Measurements from ENCODE around the gene SLC43A2.

Gene SLC43A2

GRCh38 chr17:1590029-1590746 lies 38.4 kb downstream of the SLC43A2 start (continued):
- no peak for TF ChIP-seq ZNF280D (tag by site-specific recombination; IDR thresholded peaks at IDR 0.05)
- no peak for TF ChIP-seq IKZF3 (tag by site-specific recombination; IDR thresholded peaks at IDR 0.05)
- TF ChIP-seq ZNF121 (tag by site-specific recombination; IDR thresholded peaks at IDR 0.05), result no peak
- no peak for TF ChIP-seq ZNF324 (tag by site-specific recombination; IDR thresholded peaks at IDR 0.05)
- no peak for TF ChIP-seq ZNF488 (tag by site-specific recombination; IDR thresholded peaks at IDR 0.05)
- TF ChIP-seq ZNF140 (tag by site-specific recombination; IDR thresholded peaks at IDR 0.05), result no peak
- TF ChIP-seq BCL11A (tag by site-specific recombination; IDR thresholded peaks at IDR 0.05; ENCODE audit: low read depth), result no peak

- ChIA-PET CTCF (interaction anchor here (0.5 to 2.9 kb wide), 4 partner anchors 15 to 587 kb away, joined by 3 to 14 read pairs (median 3); no protein-coding TSS in a partner anchor), POLR2A (no interaction called here)
- no peaks in the 10 kb centered on the region for H3K9me3 ChIP-seq (ENCODE audit: control insufficient read depth, insufficient read depth, low read depth, low read length)
- TF ChIP-seq ZNF248 (tag by site-specific recombination; IDR thresholded peaks at IDR 0.05) (no peak), ZNF121 (tag by site-specific recombination; IDR thresholded peaks at IDR 0.05) (peak; percentile 80)
- no peak overlapping the region for H3K27ac ChIP-seq (ENCODE audit: extremely low read depth, low read depth, low read length)
- H3K4me3 ChIP-seq (ENCODE audit: low read depth, low read length), result no peak overlapping the region
- H3K4me1 ChIP-seq (ENCODE audit: control insufficient read depth, insufficient read depth, low read length), result peaks cover 8% of the 10 kb centered on the region
- no peaks in the 10 kb centered on the region for H3K36me3 ChIP-seq (ENCODE audit: control insufficient read depth in 2 of 2, insufficient read depth in 1 of 2, low read length in 2 of 2)
Measured at GRCh38 chr17:1588821-1589585, 39.6 kb downstream of the SLC43A2 start.

GRCh38 chr17:1584167-1584566 lies 44.5 kb downstream of the SLC43A2 start:
- Histone ChIP-seq H3K4me1 (ENCODE audit: control insufficient read depth, insufficient read depth, low read length) (no peaks in the 10 kb centered on the region), H3K4me3 (ENCODE audit: low read depth, low read length) (no peak overlapping the region), H3K36me3 (ENCODE audit: control insufficient read depth in 2 of 2, insufficient read depth in 1 of 2, low read length in 2 of 2) (no peaks in the 10 kb centered on the region), H3K9me3 (ENCODE audit: control insufficient read depth, insufficient read depth, low read depth, low read length) (no peaks in the 10 kb centered on the region), H3K27ac (ENCODE audit: extremely low read depth, low read depth, low read length) (no peak overlapping the region)
- TF ChIP-seq BCL6B (tag by site-specific recombination; IDR thresholded peaks at IDR 0.05), result no peak
- TF ChIP-seq ZNF530 (tag by site-specific recombination; IDR thresholded peaks at IDR 0.05; ENCODE audit: low read depth), result no peak
- no peak for TF ChIP-seq HOXA7 (CRISPR knock-in tag; IDR thresholded peaks at IDR 0.05; ENCODE audit: borderline replicate concordance)
- no peak for TF ChIP-seq ZNF18 (tag by site-specific recombination; IDR thresholded peaks at IDR 0.05)
- TF ChIP-seq ZNF629 (tag by site-specific recombination; IDR thresholded peaks at IDR 0.05), result no peak
- TF ChIP-seq ZNF391 (tag by site-specific recombination; IDR thresholded peaks at IDR 0.05; ENCODE audit: borderline replicate concordance, low read depth), result no peak
- ChIA-PET CTCF (interaction anchor here (3.1 kb wide), 1 partner anchor 10 kb away, joined by 15 read pairs; no protein-coding TSS in a partner anchor), POLR2A (no interaction called here)
